CD8-positive, alpha-beta memory T cell (primary cell): Measurements from ENCODE around the gene DOCK4. TPM values are rescaled to one million over a fixed set of nuclear protein-coding genes. Genes with fewer than 3 reads are reported as not detected.

Source experiments
- CTCF ChIA-PET: fragments of 350-600 bp; sonication (Branson Sonifier 250); formaldehyde crosslinking; loops from one replicate; lab custom pipeline; 2021; ENCODE audit warnings: antibody characterized with exemption; lab: Charles Lee
- POLR2A ChIA-PET: fragments of 350-600 bp; sonication (Branson Sonifier 250); formaldehyde crosslinking; loops from one replicate; lab custom pipeline; 2021; ENCODE audit warnings: antibody characterized with exemption; lab: Charles Lee
- DNase-seq, 5 donors: peaks; one replicate each; pipeline versions ENCODE4 v3.0.0 to v3.0.0-alpha.2; 2020 to 2022; ENCODE audit warnings: mixed read lengths in 1 of 5
- H3K27ac ChIP-seq: one replicate; pipeline ENCODE4 v1.7.0; 2013; ENCODE audit warnings: low read depth, mild to moderate bottlenecking, low read length, moderate library complexity
- H3K27me3 ChIP-seq: 2 replicates; pipeline ENCODE4 v1.7.0; 2013; ENCODE audit warnings: low read length, mild to moderate bottlenecking; ENCODE audit not compliant: insufficient read depth, poor library complexity, severe bottlenecking
- H3K36me3 ChIP-seq: 2 replicates; pipeline ENCODE4 v1.7.0; 2013; ENCODE audit warnings: mild to moderate bottlenecking, low read length, moderate library complexity; ENCODE audit not compliant: insufficient read depth
- H3K4me1 ChIP-seq: 2 replicates; pipeline ENCODE4 v1.7.0; 2013; ENCODE audit warnings: mild to moderate bottlenecking, low read length, moderate library complexity; ENCODE audit not compliant: insufficient read depth
- H3K4me3 ChIP-seq: 2 replicates; pipeline ENCODE4 v1.7.0; 2013; ENCODE audit warnings: mild to moderate bottlenecking, low read length
- H3K9me3 ChIP-seq: 2 replicates; pipeline ENCODE4 v1.7.0; 2013; ENCODE audit warnings: mild to moderate bottlenecking, low read length
- H3K27ac Mint-ChIP-seq, 8 donors: one replicate each; pipeline ENCODE4 v1.8.0; 2020 to 2021; ENCODE audit warnings: mixed read lengths in 8 of 8, mild to moderate bottlenecking in 6 of 8, inconsistent platforms in 3 of 8, moderate library complexity in 3 of 8
- H3K27me3 Mint-ChIP-seq, 2 donors: one replicate each; pipeline ENCODE4 v1.8.0; 2020 to 2021; ENCODE audit warnings: mixed read lengths in 2 of 2, mild to moderate bottlenecking in 1 of 2, moderate library complexity in 1 of 2
- H3K36me3 Mint-ChIP-seq, 3 donors: one replicate each; pipeline ENCODE4 v1.8.0; 2020 to 2021; ENCODE audit warnings: mixed read lengths in 3 of 3, inconsistent platforms in 1 of 3, mild to moderate bottlenecking in 1 of 3
- H3K4me1 Mint-ChIP-seq, 3 donors: one replicate each; pipeline ENCODE4 v1.8.0; 2020 to 2021; ENCODE audit warnings: mixed read lengths in 3 of 3, inconsistent platforms in 1 of 3, mild to moderate bottlenecking in 1 of 3
- H3K4me3 Mint-ChIP-seq, 7 donors: one replicate each; pipeline ENCODE4 v1.8.0; 2020 to 2021; ENCODE audit warnings: mixed read lengths in 7 of 7, mild to moderate bottlenecking in 6 of 7, moderate library complexity in 4 of 7, inconsistent platforms in 2 of 7
- H3K9me3 Mint-ChIP-seq, 5 donors: one replicate each; pipeline ENCODE4 v1.8.0; 2020 to 2022; ENCODE audit warnings: mixed read lengths in 5 of 5, mild to moderate bottlenecking in 3 of 5, moderate library complexity in 2 of 5, inconsistent platforms in 1 of 5
- polyA plus RNA-seq: library from polyadenylated mRNA; unstranded; fragments of 300-500 nt; fragmentation: Illumina TruSeq; gene quantifications from one replicate; pipeline ENCODE4 v1.2.3, GENCODE V29; 2021
- total RNA-seq, 2 experiments: library from RNA; stranded (reverse); gene quantifications; one replicate each; pipeline ENCODE4 v1.2.3, GENCODE V29; 2021

Gene DOCK4
- total and polyA plus RNA-seq, 3 experiments from 2014 or later: 1.2 TPM; not detected in 1

DNA sequence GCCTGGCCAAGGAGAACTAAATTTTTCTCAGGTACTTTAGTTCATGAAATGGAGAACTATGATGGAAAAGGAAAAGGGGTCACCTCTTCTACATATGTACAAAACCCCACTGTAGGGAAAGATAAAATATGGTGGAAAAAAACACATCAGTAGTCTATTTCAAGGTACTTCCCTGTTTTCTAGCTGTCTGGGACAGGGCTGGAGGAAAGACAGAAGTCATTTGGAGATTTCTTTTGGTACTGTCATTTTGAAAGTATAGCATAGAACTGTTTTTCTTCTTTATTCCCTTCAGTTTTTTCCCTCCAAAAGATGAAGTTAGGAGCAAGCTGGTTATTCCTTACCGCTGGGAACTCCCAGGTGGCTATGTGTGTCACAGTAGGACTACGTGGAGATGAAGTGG, 196.1 kb downstream of the DOCK4 start:
- Mint-ChIP-seq H3K9me3 (peaks cover 0 to 13% (median 1%) of the 10 kb centered on the region in 5 donors), H3K4me1 (no peaks in the 10 kb centered on the region), H3K27me3 (peaks cover 0 to 3% of the 10 kb centered on the region in 2 donors), H3K4me3 (no peak overlapping the region), H3K36me3 (no peaks in the 10 kb centered on the region), H3K27ac (no peak overlapping the region)
- ChIA-PET CTCF (no interaction called here), POLR2A (no interaction called here)
- DNase-seq: no peak
- H3K4me1 ChIP-seq: no peaks in the 10 kb centered on the region
- no peak overlapping the region for H3K4me3 ChIP-seq
- no peak overlapping the region for H3K27ac ChIP-seq
- H3K36me3 ChIP-seq: no peaks in the 10 kb centered on the region
- no peaks in the 10 kb centered on the region for H3K27me3 ChIP-seq
- H3K9me3 ChIP-seq: no peaks in the 10 kb centered on the region

- no peaks in the 10 kb centered on the region for H3K4me1 Mint-ChIP-seq
- ChIA-PET POLR2A (no interaction called here), CTCF (no interaction called here)
- no peak for DNase-seq
- H3K4me3 ChIP-seq: no peak overlapping the region
- H3K36me3 ChIP-seq: no peaks in the 10 kb centered on the region
- no peaks in the 10 kb centered on the region for H3K27me3 ChIP-seq
- H3K9me3 ChIP-seq: no peaks in the 10 kb centered on the region
- no peaks in the 10 kb centered on the region for H3K4me1 ChIP-seq
- H3K4me3 Mint-ChIP-seq: no peak overlapping the region
- H3K27ac Mint-ChIP-seq: no peak overlapping the region
- no peak overlapping the region for H3K27ac ChIP-seq
- H3K27me3 Mint-ChIP-seq: peaks cover 0 to 3% of the 10 kb centered on the region in 2 donors
- H3K9me3 Mint-ChIP-seq: peaks cover 0 to 10% (median 1%) of the 10 kb centered on the region in 5 donors
- H3K36me3 Mint-ChIP-seq: no peaks in the 10 kb centered on the region
Observed at GRCh38 chr7:112009081-112009480, 197.1 kb downstream of the DOCK4 start.

DNA sequence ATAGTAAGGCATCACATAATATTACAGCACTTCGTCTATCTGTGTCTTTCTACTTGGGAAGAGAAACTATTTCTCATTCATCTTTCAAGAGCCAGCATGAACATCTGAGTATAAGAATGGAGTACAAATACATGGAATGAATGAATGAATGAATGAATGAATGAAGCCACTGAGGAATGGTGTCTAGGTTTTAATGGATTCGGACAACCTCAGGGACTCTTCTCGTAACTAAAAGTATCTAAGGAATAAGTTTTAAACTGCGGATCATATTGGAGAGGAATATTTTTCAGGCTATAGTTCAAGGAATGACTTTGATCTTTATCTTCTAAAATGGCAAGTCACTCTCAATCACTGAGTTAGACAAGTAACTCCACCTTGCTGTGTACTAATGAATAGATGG, 199.0 kb downstream of the DOCK4 start:
- CTCF ChIA-PET: no interaction called here
- H3K4me1 ChIP-seq: no peaks in the 10 kb centered on the region
- POLR2A ChIA-PET: no interaction called here
- H3K36me3 ChIP-seq: no peaks in the 10 kb centered on the region
- H3K9me3 Mint-ChIP-seq: peaks cover 0 to 10% (median 1%) of the 10 kb centered on the region in 5 donors
- no peaks in the 10 kb centered on the region for H3K27me3 Mint-ChIP-seq
- H3K36me3 Mint-ChIP-seq: no peaks in the 10 kb centered on the region
- H3K4me3 ChIP-seq: no peak overlapping the region
- no peak overlapping the region for H3K4me3 Mint-ChIP-seq
- no peaks in the 10 kb centered on the region for H3K27me3 ChIP-seq
- H3K27ac Mint-ChIP-seq: no peak overlapping the region
- H3K27ac ChIP-seq: no peak overlapping the region
- H3K9me3 ChIP-seq: no peaks in the 10 kb centered on the region
- H3K4me1 Mint-ChIP-seq: no peaks in the 10 kb centered on the region
- no peak for DNase-seq

- H3K9me3 Mint-ChIP-seq: peaks cover 0 to 10% (median 1%) of the 10 kb centered on the region in 5 donors
- H3K27me3 Mint-ChIP-seq: peaks cover 0 to 3% of the 10 kb centered on the region in 2 donors
Observed at GRCh38 chr7:112006071-112006470, 200.1 kb downstream of the DOCK4 start.

DNA sequence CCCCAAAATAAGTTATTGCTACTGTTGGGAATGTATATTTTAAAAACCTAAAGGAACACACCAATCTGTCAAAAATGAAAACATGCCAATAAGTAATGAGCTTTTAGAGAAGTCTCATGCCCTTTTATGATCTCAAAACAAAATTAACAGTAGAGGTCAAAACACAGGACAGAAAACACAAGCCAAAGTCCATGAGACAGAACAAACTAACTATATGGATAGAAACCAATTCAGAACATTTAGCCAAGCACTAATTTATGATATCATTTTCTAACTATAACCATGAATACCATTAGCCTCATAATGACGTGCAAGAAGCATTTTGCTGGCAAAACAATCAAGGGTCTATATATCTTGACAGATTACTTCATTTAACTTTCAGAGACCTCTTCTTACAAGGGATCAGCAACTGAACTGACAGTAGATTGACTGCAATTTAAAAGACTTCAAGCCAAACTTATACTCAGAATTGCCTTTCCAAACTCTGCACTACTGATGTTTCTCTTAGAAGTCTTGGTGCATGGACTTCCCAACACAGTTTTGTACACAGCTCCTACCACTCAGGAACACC, 200.9 kb downstream of the DOCK4 start:
- Histone ChIP-seq H3K9me3 (no peaks in the 10 kb centered on the region), H3K27ac (no peak overlapping the region), H3K4me1 (no peaks in the 10 kb centered on the region), H3K27me3 (no peaks in the 10 kb centered on the region), H3K36me3 (no peaks in the 10 kb centered on the region), H3K4me3 (no peak overlapping the region)
- Mint-ChIP-seq H3K4me3 (no peak overlapping the region), H3K4me1 (no peaks in the 10 kb centered on the region), H3K27me3 (peaks cover 0 to 4% of the 10 kb centered on the region in 2 donors), H3K27ac (no peak overlapping the region), H3K9me3 (peaks cover 0 to 10% (median 1%) of the 10 kb centered on the region in 5 donors), H3K36me3 (no peaks in the 10 kb centered on the region)
- CTCF ChIA-PET: no interaction called here
- POLR2A ChIA-PET: no interaction called here
- no peak for DNase-seq

More at GRCh38 chr7:112006071-112006470, 200.1 kb downstream of the DOCK4 start:
- Histone ChIP-seq H3K27ac (no peak overlapping the region), H3K27me3 (no peaks in the 10 kb centered on the region), H3K36me3 (no peaks in the 10 kb centered on the region), H3K4me1 (no peaks in the 10 kb centered on the region), H3K4me3 (no peak overlapping the region), H3K9me3 (no peaks in the 10 kb centered on the region)
- H3K36me3 Mint-ChIP-seq: no peaks in the 10 kb centered on the region
- H3K4me1 Mint-ChIP-seq: no peaks in the 10 kb centered on the region
- peak overlapping the region in 1 of 8 donors; percentile 61 for H3K27ac Mint-ChIP-seq
- POLR2A ChIA-PET: no interaction called here
- no peak for DNase-seq
- H3K4me3 Mint-ChIP-seq: no peak overlapping the region
- CTCF ChIA-PET: no interaction called here

- Histone ChIP-seq H3K27ac (no peak overlapping the region), H3K4me3 (no peak overlapping the region), H3K36me3 (no peaks in the 10 kb centered on the region), H3K4me1 (no peaks in the 10 kb centered on the region), H3K9me3 (no peaks in the 10 kb centered on the region), H3K27me3 (no peaks in the 10 kb centered on the region)
- ChIA-PET POLR2A (no interaction called here), CTCF (no interaction called here)
- DNase-seq: no peak
- Mint-ChIP-seq H3K27me3 (peaks cover 0 to 4% of the 10 kb centered on the region in 2 donors), H3K27ac (no peak overlapping the region), H3K9me3 (peaks cover 0 to 5% (median 0%) of the 10 kb centered on the region in 5 donors), H3K4me3 (no peak overlapping the region), H3K4me1 (no peaks in the 10 kb centered on the region), H3K36me3 (no peaks in the 10 kb centered on the region)
Observed at GRCh38 chr7:112001091-112001826, 204.9 kb downstream of the DOCK4 start.

GRCh38 chr7:111998326-111998725, 207.9 kb downstream of the DOCK4 start:
- Histone ChIP-seq H3K36me3 (no peaks in the 10 kb centered on the region), H3K4me3 (no peak overlapping the region), H3K27me3 (no peaks in the 10 kb centered on the region), H3K27ac (no peak overlapping the region), H3K9me3 (no peaks in the 10 kb centered on the region), H3K4me1 (no peaks in the 10 kb centered on the region)
- Mint-ChIP-seq H3K4me1 (no peaks in the 10 kb centered on the region), H3K36me3 (no peaks in the 10 kb centered on the region), H3K27me3 (peaks cover 0 to 8% of the 10 kb centered on the region in 2 donors), H3K4me3 (no peak overlapping the region), H3K27ac (no peak overlapping the region), H3K9me3 (no peaks in the 10 kb centered on the region)
- ChIA-PET CTCF (no interaction called here), POLR2A (no interaction called here)
- no peak for DNase-seq

- Mint-ChIP-seq H3K4me3 (no peak overlapping the region), H3K4me1 (no peaks in the 10 kb centered on the region), H3K36me3 (no peaks in the 10 kb centered on the region), H3K27ac (no peak overlapping the region), H3K9me3 (no peaks in the 10 kb centered on the region), H3K27me3 (peaks cover 0 to 8% of the 10 kb centered on the region in 2 donors)
- Histone ChIP-seq H3K27me3 (no peaks in the 10 kb centered on the region), H3K4me3 (no peak overlapping the region), H3K4me1 (no peaks in the 10 kb centered on the region), H3K36me3 (no peaks in the 10 kb centered on the region), H3K27ac (no peak overlapping the region), H3K9me3 (no peaks in the 10 kb centered on the region)
- no peak for DNase-seq
- ChIA-PET CTCF (no interaction called here), POLR2A (no interaction called here)
Observed at GRCh38 chr7:111997546-111997945, 208.7 kb downstream of the DOCK4 start.
